Measurements from ENCODE around the gene CCDC9B. TPM values are rescaled to one million over a fixed set of nuclear protein-coding genes. Genes with fewer than 3 reads are reported as not detected.

CCDC9B gene
- total RNA-seq, 1 donor from 2014 or later, result 9.8 TPM

- FAIRE-seq (no peak), DNase-seq (ENCODE audit: low read depth) (no peak)
- Histone ChIP-seq H3K9me3 (ENCODE audit: insufficient read depth, low read depth, low read length) (no peaks in the 10 kb centered on the region), H3K36me3 (ENCODE audit: insufficient read depth, low read length) (no peaks in the 10 kb centered on the region), H3K4me3 (ENCODE audit: insufficient read depth, low read depth, low read length) (no peak overlapping the region), H3K9ac (ENCODE audit: low read length) (no peak overlapping the region), H2AFZ (ENCODE audit: low read depth, low read length) (no peak overlapping the region), H3K4me2 (ENCODE audit: low read length) (peak overlapping the region; percentile 28), H4K20me1 (ENCODE audit: insufficient read depth, low read length) (no peaks in the 10 kb centered on the region), H3K79me2 (ENCODE audit: insufficient read depth, low read length) (no peaks in the 10 kb centered on the region), H3K27me3 (ENCODE audit: insufficient read depth, low read length) (no peaks in the 10 kb centered on the region), H3K27ac (ENCODE audit: low read depth, low read length) (no peak overlapping the region), H3K4me1 (ENCODE audit: insufficient read depth, low read length) (peaks cover 14% of the 10 kb centered on the region)
- no peak overlapping the region for H3K4me3 Mint-ChIP-seq (ENCODE audit: unreplicated experiment)
- H3K36me3 Mint-ChIP-seq (ENCODE audit: low read depth, unreplicated experiment), result peaks cover 1% of the 10 kb centered on the region
- H3K27me3 Mint-ChIP-seq (ENCODE audit: low read depth, unreplicated experiment), result peaks cover 43% of the 10 kb centered on the region
- peaks cover 11% of the 10 kb centered on the region for H3K4me1 Mint-ChIP-seq (ENCODE audit: low read depth, unreplicated experiment)
- no peak for TF ChIP-seq CTCF (IDR thresholded peaks at IDR 0.05; ENCODE audit: insufficient read depth, low read depth, low read length)
- no peak for TF ChIP-seq EZH2 (IDR thresholded peaks at IDR 0.05; ENCODE audit: insufficient read depth, low read length)
- H3K27ac Mint-ChIP-seq (ENCODE audit: unreplicated experiment), result no peak overlapping the region
- no peaks in the 10 kb centered on the region for H3K9me3 Mint-ChIP-seq (ENCODE audit: unreplicated experiment)
Observed at GRCh38 chr15:40353697-40354096, 13.0 kb upstream of the CCDC9B start.

GRCh38 chr15:40352281-40352901 is 11.7 kb upstream of the CCDC9B start:
- FAIRE-seq (no peak), DNase-seq (ENCODE audit: low read depth) (no peak)
- no peak overlapping the region for H2AFZ ChIP-seq (ENCODE audit: low read depth, low read length)
- no peak overlapping the region for H3K4me3 Mint-ChIP-seq (ENCODE audit: unreplicated experiment)
- H3K9me3 ChIP-seq (ENCODE audit: insufficient read depth, low read depth, low read length), result no peaks in the 10 kb centered on the region
- H3K27me3 Mint-ChIP-seq (ENCODE audit: low read depth, unreplicated experiment), result peaks cover 44% of the 10 kb centered on the region
- H3K9ac ChIP-seq (ENCODE audit: low read length), result no peak overlapping the region
- H3K9me3 Mint-ChIP-seq (ENCODE audit: unreplicated experiment), result peaks cover 2% of the 10 kb centered on the region
- H3K79me2 ChIP-seq (ENCODE audit: insufficient read depth, low read length), result no peaks in the 10 kb centered on the region
- H3K27ac ChIP-seq (ENCODE audit: low read depth, low read length), result no peak overlapping the region
- TF ChIP-seq CTCF (IDR thresholded peaks at IDR 0.05; ENCODE audit: insufficient read depth, low read depth, low read length), result no peak
- no peak for TF ChIP-seq EZH2 (IDR thresholded peaks at IDR 0.05; ENCODE audit: insufficient read depth, low read length)
- peaks cover 10% of the 10 kb centered on the region for H3K4me1 ChIP-seq (ENCODE audit: insufficient read depth, low read length)
- no peaks in the 10 kb centered on the region for H3K36me3 ChIP-seq (ENCODE audit: insufficient read depth, low read length)
- H3K4me2 ChIP-seq (ENCODE audit: low read length), result no peak overlapping the region
- no peak overlapping the region for H3K4me3 ChIP-seq (ENCODE audit: insufficient read depth, low read depth, low read length)
- H3K4me1 Mint-ChIP-seq (ENCODE audit: low read depth, unreplicated experiment), result peaks cover 11% of the 10 kb centered on the region
- no peak overlapping the region for H3K27ac Mint-ChIP-seq (ENCODE audit: unreplicated experiment)
- no peaks in the 10 kb centered on the region for H3K27me3 ChIP-seq (ENCODE audit: insufficient read depth, low read length)
- H3K36me3 Mint-ChIP-seq (ENCODE audit: low read depth, unreplicated experiment), result peaks cover 1% of the 10 kb centered on the region
- H4K20me1 ChIP-seq (ENCODE audit: insufficient read depth, low read length), result no peaks in the 10 kb centered on the region

DNA sequence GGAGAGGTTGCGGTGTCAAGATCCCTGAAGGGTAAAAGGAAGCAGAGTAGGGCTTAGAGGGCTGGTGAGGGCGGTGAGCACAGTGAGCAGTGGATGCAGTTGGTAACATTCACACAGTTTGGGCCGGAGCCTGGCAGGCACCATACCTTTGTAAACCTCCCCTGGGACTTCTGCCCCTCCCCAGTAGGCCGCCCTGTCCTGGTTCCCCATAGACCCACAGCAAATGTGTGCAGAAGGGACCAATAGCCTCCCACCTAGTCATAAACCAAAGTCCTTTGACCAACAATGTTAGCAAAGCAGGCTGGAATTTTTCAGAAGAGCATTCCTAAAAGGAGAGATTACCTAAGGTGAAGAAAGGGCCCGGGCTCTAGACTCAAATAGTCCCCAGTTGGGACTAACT is 8.4 kb upstream of the CCDC9B start:
- no peaks in the 10 kb centered on the region for H3K27me3 ChIP-seq (ENCODE audit: insufficient read depth, low read length)
- Mint-ChIP-seq H3K27ac (ENCODE audit: unreplicated experiment) (no peak overlapping the region), H3K9me3 (ENCODE audit: unreplicated experiment) (peaks cover 2% of the 10 kb centered on the region), H3K27me3 (ENCODE audit: low read depth, unreplicated experiment) (peaks cover 39% of the 10 kb centered on the region), H3K4me1 (ENCODE audit: low read depth, unreplicated experiment) (peaks cover 9% of the 10 kb centered on the region), H3K4me3 (ENCODE audit: unreplicated experiment) (no peak overlapping the region), H3K36me3 (ENCODE audit: low read depth, unreplicated experiment) (peaks cover 1% of the 10 kb centered on the region)
- no peak overlapping the region for H3K27ac ChIP-seq (ENCODE audit: low read depth, low read length)
- H2AFZ ChIP-seq (ENCODE audit: low read depth, low read length), result no peak overlapping the region
- no peaks in the 10 kb centered on the region for H3K36me3 ChIP-seq (ENCODE audit: insufficient read depth, low read length)
- no peaks in the 10 kb centered on the region for H3K9me3 ChIP-seq (ENCODE audit: insufficient read depth, low read depth, low read length)
- DNase-seq (ENCODE audit: low read depth) (no peak), FAIRE-seq (no peak)
- H3K79me2 ChIP-seq (ENCODE audit: insufficient read depth, low read length), result no peaks in the 10 kb centered on the region
- no peak for TF ChIP-seq CTCF (IDR thresholded peaks at IDR 0.05; ENCODE audit: insufficient read depth, low read depth, low read length)
- no peak for TF ChIP-seq EZH2 (IDR thresholded peaks at IDR 0.05; ENCODE audit: insufficient read depth, low read length)
- no peak overlapping the region for H3K4me3 ChIP-seq (ENCODE audit: insufficient read depth, low read depth, low read length)
- no peak overlapping the region for H3K4me2 ChIP-seq (ENCODE audit: low read length)
- peaks cover 9% of the 10 kb centered on the region for H3K4me1 ChIP-seq (ENCODE audit: insufficient read depth, low read length)
- no peaks in the 10 kb centered on the region for H4K20me1 ChIP-seq (ENCODE audit: insufficient read depth, low read length)
- no peak overlapping the region for H3K9ac ChIP-seq (ENCODE audit: low read length)

Data from astrocyte (in vitro differentiated cells and primary cell).